Middle frontal gyrus (tissue), 1 donor: Measurements from ENCODE around the gene ZNF771.
A peak's percentile ranks its signal among the peaks of the same experiment; 100 is the strongest.

ENCODE experiments used
- DNase-seq: peaks from one replicate; pipeline ENCODE4 v3.0.0-alpha.2; 2015; ENCODE audit warnings: low spot score; ENCODE audit errors: extremely low spot score

Gene ZNF771

DNA sequence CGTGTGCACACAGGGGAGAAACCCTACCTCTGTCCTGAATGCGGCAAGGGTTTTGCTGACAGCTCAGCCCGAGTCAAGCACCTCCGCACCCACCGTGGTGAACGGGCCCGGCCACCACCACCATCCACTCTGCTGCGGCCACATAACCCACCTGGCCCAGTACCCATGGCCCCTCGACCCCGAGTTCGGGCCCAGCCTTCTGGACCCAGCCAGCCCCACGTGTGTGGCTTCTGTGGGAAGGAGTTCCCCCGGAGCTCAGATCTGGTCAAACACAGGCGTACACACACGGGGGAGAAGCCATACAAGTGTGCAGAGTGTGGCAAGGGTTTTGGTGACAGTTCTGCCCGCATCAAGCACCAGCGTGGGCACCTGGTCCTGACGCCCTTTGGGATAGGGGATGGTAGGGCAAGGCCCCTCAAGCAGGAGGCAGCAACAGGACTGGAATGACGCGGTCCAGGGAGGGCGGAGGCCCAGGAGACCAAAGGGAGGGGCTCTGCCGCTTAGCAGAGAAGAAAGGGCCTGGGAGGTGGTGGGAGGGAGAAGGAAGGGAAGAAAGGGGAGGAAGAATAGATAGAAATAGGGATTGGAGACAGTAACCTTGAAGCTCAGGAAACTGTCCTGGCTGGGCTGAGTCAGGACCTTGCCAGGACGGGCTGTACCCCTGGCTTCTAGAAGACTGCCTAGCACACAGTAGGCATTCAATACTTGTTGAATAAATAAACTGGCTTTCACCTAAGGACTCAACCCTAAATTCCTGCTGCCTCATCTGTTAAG is 8.6 kb upstream of the ZNF771 start:
- no peak for DNase-seq

GRCh38 chr16:30399435-30400186 is 7.8 kb upstream of the ZNF771 start:
- DNase-seq, result no peak

- DNase-seq, result no peak
Measured at GRCh38 chr16:30401768-30402425, 5.5 kb upstream of the ZNF771 start.

GRCh38 chr16:30406795-30407101 is 658 bp upstream of the ZNF771 start:
- no peak for DNase-seq

- DNase-seq, result no peak
Measured at GRCh38 chr16:30407804-30408534, 563 bp downstream of the ZNF771 start.

GRCh38 chr16:30409125-30410060 is 2.0 kb downstream of the ZNF771 start:
- peak; percentile 82 for DNase-seq

- no peak for DNase-seq
Measured at GRCh38 chr16:30413112-30413806, 5.9 kb downstream of the ZNF771 start.

DNA sequence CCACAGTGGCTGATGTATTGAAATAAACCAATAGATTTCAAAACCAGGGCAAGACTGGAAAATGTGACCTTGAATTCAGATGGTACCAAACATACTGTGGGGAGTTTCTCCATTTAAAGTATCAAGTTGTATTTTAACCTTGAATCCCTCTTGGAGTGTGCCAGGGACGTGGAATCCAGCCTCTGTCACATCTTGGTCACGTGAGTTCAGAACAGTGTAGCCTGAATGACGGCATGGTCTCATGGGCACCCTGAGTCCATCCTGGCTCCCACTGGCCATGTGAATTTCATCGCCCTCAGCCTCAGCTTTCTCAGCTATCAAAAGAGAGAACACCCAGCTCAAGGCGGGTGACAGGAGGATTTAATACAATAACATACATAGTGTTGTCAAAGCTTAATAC is 6.8 kb downstream of the ZNF771 start:
- DNase-seq, result no peak

GRCh38 chr16:30416047-30416603 is 8.7 kb downstream of the ZNF771 start:
- no peak for DNase-seq

DNA sequence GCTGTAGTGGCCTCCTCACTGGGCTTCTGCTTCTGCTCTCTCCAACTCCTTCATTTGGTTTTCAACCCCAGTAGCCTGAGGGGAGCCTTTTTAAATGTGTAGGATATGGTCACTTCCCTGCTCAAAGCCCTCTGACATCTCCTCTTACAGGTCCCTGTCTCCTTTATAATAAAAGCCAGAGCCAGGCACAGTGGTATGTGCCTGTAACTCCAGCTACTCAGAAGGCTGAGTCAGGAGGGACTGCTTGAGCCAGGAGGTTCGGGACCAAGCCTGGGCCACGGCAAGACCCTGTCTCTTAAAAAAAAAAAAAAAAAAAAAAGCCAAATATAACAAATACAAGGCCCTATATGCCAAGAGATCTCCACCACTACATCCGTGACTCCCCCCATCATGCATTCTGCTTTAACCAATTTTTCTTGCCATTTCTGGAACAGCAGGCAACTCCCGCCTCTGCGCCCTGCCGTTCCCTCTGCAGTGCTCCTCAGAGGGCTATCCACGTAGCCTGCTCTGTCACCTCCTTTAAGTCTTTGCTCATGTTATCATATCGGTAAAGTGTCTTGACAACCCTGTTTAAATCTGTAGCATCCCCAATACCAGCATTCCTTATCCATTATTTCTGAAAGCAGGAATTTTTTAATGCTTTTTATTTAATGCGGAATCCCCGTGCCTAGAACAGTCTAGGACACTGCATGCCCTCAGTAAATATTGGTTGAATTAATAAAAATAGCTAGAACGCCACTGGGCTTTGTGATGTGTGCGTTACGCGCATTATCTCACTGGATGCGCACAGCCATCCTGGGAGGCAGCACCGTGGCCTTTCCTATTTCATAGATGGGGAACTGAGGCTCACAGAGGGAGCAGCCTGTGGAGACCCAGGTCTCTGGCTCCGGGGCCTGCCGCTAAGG is 9.5 kb downstream of the ZNF771 start:
- no peak for DNase-seq

GRCh38 chr16:30417529-30418349 is 10.3 kb downstream of the ZNF771 start:
- DNase-seq, result peak; percentile 90

DNA sequence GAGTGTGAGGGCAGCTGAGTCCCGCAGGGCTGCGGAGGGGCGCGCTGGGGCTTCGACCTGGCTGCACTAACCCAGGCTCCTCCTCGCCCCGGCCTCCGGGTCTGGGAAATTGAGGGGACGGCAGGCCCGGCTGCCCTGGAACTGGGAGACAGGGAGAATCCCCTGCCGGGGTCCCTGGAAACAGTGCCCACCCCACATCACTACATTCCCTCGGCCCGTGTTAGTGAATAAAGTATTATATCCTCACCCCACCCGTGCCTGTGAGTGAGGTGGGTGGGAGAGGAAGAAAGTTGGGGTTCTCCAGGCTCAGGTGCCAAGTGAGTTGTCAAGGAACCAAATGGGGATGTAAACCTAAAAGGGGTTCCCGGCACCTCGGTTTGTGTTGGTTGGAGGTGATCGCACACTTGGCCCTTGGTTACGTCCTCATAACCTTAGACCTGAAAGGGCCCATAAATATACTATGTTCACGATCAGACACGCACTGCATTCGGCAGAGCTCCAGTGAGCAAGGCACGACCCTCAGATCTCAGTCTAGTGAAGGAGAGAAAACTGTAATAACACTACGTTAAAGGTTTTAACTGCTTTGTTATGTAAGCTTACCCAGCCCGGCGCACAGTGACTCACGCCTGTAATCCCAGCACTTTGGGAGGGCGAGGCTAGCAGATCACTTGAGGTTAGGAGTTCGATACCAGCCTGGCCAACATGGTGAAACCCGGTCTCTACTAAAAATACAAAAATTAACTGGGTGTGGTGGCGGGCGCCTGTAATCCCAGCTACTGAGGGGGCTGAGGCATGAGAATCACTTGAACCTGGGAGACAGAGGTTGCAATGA is 11.2 kb downstream of the ZNF771 start:
- DNase-seq, result no peak

GRCh38 chr16:30421010-30421409 is 13.6 kb downstream of the ZNF771 start:
- no peak for DNase-seq

GRCh38 chr16:30428055-30428454 is 20.6 kb downstream of the ZNF771 start:
- no peak for DNase-seq

DNA sequence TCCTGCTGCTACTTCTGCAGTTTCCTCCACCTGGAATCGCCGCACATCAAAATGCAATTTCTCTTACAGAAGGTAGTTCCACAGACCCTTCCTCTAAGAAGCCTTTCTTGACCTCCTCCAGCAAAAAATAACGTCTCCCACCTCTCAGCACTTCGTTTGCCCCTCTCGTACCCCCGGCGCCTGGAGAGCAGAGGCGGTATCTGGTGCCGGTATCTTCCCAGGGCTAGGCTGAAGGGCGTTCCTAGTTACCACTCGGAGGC is 21.9 kb downstream of the ZNF771 start:
- DNase-seq, result no peak

GRCh38 chr16:30429678-30430427 is 22.4 kb downstream of the ZNF771 start, which contains the start of gene DCTPP1:
Gene DCTPP1, minus strand, starts transcription at chr16:30430030. Its CDS starts 50 bp downstream, at chr16:30429980.
- DNase-seq, result peak; percentile 94
